H9 (cell line): ENCODE measurements around the gene RASSF3. TPM values are rescaled to one million over a fixed set of nuclear protein-coding genes. Genes with fewer than 3 reads are reported as not detected.

ENCODE experiments used
- DNase-seq: peaks from one replicate; pipeline ENCODE4 v3.0.0-alpha.2; 2017
- H2AFZ ChIP-seq: one replicate; pipeline ENCODE4 v1.6.1; 2013; ENCODE audit warnings: mild to moderate bottlenecking, low read length, control low read depth, moderate library complexity
- H2AK5ac ChIP-seq: 2 replicates; pipeline ENCODE4 v1.6.1; 2013; ENCODE audit warnings: low read length, control low read depth, mixed read lengths; ENCODE audit not compliant: insufficient read length
- H2BK120ac ChIP-seq: one replicate; pipeline ENCODE4 v1.6.1; 2013; ENCODE audit warnings: low read depth, mild to moderate bottlenecking, low read length, control low read depth, inconsistent platforms; ENCODE audit not compliant: poor library complexity, severe bottlenecking
- H2BK12ac ChIP-seq: 2 replicates; pipeline ENCODE4 v1.6.1; 2013; ENCODE audit warnings: low read length, control low read depth, mixed read lengths, low read depth; ENCODE audit not compliant: insufficient read length
- H2BK15ac ChIP-seq: 2 replicates; pipeline ENCODE4 v1.6.1; 2013; ENCODE audit warnings: low read depth, low read length, control low read depth
- H2BK20ac ChIP-seq: one replicate; pipeline ENCODE4 v1.6.1; 2013; ENCODE audit warnings: low read depth, mild to moderate bottlenecking, low read length, control low read depth, inconsistent platforms; ENCODE audit not compliant: poor library complexity, severe bottlenecking
- H2BK5ac ChIP-seq: 2 replicates; pipeline ENCODE4 v1.6.1; 2013; ENCODE audit warnings: low read length, control low read depth, mixed read lengths; ENCODE audit not compliant: insufficient read length
- H3K14ac ChIP-seq: 2 replicates; pipeline ENCODE4 v1.6.1; 2013; ENCODE audit warnings: low read length, control low read depth; ENCODE audit not compliant: insufficient read depth
- H3K18ac ChIP-seq: 2 replicates; pipeline ENCODE4 v1.6.1; 2013; ENCODE audit warnings: low read depth, mild to moderate bottlenecking, mixed read lengths, low read length, control low read depth; ENCODE audit not compliant: insufficient read length
- H3K23ac ChIP-seq: 2 replicates; pipeline ENCODE4 v1.6.1; 2013; ENCODE audit warnings: low read length, control low read depth, mixed read lengths, low read depth; ENCODE audit not compliant: insufficient read length
- H3K23me2 ChIP-seq: 2 replicates; pipeline ENCODE4 v1.6.1; 2013; ENCODE audit warnings: low read depth, mild to moderate bottlenecking, mixed read lengths, low read length, control low read depth; ENCODE audit not compliant: insufficient read length, poor library complexity, severe bottlenecking
- H3K27ac ChIP-seq: 2 replicates; pipeline ENCODE4 v1.5.1; 2013; ENCODE audit warnings: low read length, control low read depth, mixed read lengths, low read depth; ENCODE audit not compliant: insufficient read length
- H3K27me3 ChIP-seq: 2 replicates; pipeline ENCODE4 v1.6.1; 2013; ENCODE audit warnings: low read length, control low read depth, inconsistent platforms; ENCODE audit not compliant: insufficient read depth
- H3K4ac ChIP-seq: 2 replicates; pipeline ENCODE4 v1.6.1; 2013; ENCODE audit warnings: low read depth, mild to moderate bottlenecking, control low read depth, inconsistent platforms, low read length, moderate library complexity
- H3K4me1 ChIP-seq: 2 replicates; pipeline ENCODE4 v1.6.1; 2013; ENCODE audit warnings: low read length, control low read depth, inconsistent platforms; ENCODE audit not compliant: insufficient read depth
- H3K4me2 ChIP-seq: 2 replicates; pipeline ENCODE4 v1.6.1; 2013; ENCODE audit warnings: low read length, control low read depth, mixed read lengths; ENCODE audit not compliant: insufficient read length, insufficient read depth
- H3K56ac ChIP-seq: 2 replicates; pipeline ENCODE4 v1.6.1; 2013; ENCODE audit warnings: low read depth, mild to moderate bottlenecking, mixed read lengths, low read length, control low read depth; ENCODE audit not compliant: insufficient read length
- H3K79me1 ChIP-seq: 2 replicates; pipeline ENCODE4 v1.6.1; 2013; ENCODE audit warnings: low read depth, mild to moderate bottlenecking, moderate library complexity, low read length, control low read depth, inconsistent platforms; ENCODE audit not compliant: insufficient read depth, poor library complexity, severe bottlenecking
- H3K79me2 ChIP-seq: 2 replicates; pipeline ENCODE4 v1.6.1; 2013; ENCODE audit warnings: low read length, control low read depth, inconsistent platforms; ENCODE audit not compliant: insufficient read depth
- H3K9ac ChIP-seq: 2 replicates; pipeline ENCODE4 v1.6.1; 2013; ENCODE audit warnings: low read length, control low read depth, mixed read lengths; ENCODE audit not compliant: insufficient read length; ENCODE audit errors: extremely low read depth
- H3K9me3 ChIP-seq: one replicate; pipeline ENCODE4 v1.6.1; 2013; ENCODE audit warnings: low read depth, low read length, inconsistent platforms; ENCODE audit not compliant: control insufficient read depth
- H3T11ph ChIP-seq: one replicate; pipeline ENCODE4 v1.6.1; 2013; ENCODE audit warnings: mild to moderate bottlenecking, low read length, control low read depth, inconsistent platforms
- H4K20me1 ChIP-seq: one replicate; pipeline ENCODE4 v1.6.1; 2013; ENCODE audit not compliant: control insufficient read depth, insufficient read length, insufficient read depth
- H4K5ac ChIP-seq: 2 replicates; pipeline ENCODE4 v1.6.1; 2013; ENCODE audit warnings: low read depth, mild to moderate bottlenecking, mixed read lengths, low read length, control low read depth; ENCODE audit not compliant: insufficient read length
- H4K8ac ChIP-seq: replicated peaks from 2 replicates; pipeline ENCODE4 v1.6.1; 2013; ENCODE audit warnings: low read length, control low read depth, mixed read lengths, low read depth; ENCODE audit not compliant: insufficient read length
- H4K91ac ChIP-seq: 2 replicates; pipeline ENCODE4 v1.6.1; 2013; ENCODE audit warnings: low read depth, mild to moderate bottlenecking, moderate library complexity, mixed read lengths, low read length, control low read depth; ENCODE audit not compliant: insufficient read length
- H3K27ac Mint-ChIP-seq, 3 experiments: 2 replicates in 2 of 3; 3 replicates in 1 of 3; pipeline ENCODE4 v1.8.0; 2020 to 2021; ENCODE audit warnings: mixed read lengths in 3 of 3, mild to moderate bottlenecking in 1 of 3, moderate library complexity in 1 of 3
- H3K27me3 Mint-ChIP-seq: 2 replicates; pipeline ENCODE4 v1.8.0; 2021; ENCODE audit warnings: low read depth, mild to moderate bottlenecking, moderate library complexity, mixed read lengths
- H3K36me3 Mint-ChIP-seq, 3 experiments: 2 replicates in 2 of 3; 3 replicates in 1 of 3; pipeline ENCODE4 v1.8.0; 2020 to 2021; ENCODE audit warnings: low read depth in 3 of 3, mixed read lengths in 3 of 3; ENCODE audit not compliant: insufficient read depth in 1 of 3
- H3K4me1 Mint-ChIP-seq, 2 experiments: 2 replicates each; pipeline ENCODE4 v1.8.0; 2020; ENCODE audit warnings: mixed read lengths in 2 of 2
- H3K4me3 Mint-ChIP-seq, 2 experiments: 2 replicates in 1 of 2; 3 replicates in 1 of 2; pipeline ENCODE4 v1.8.0; 2020 to 2021; ENCODE audit warnings: mild to moderate bottlenecking in 2 of 2, mixed read lengths in 2 of 2, moderate library complexity in 1 of 2
- H3K9me3 Mint-ChIP-seq, 2 experiments: 2 replicates in 1 of 2; 3 replicates in 1 of 2; pipeline ENCODE4 v1.8.0; 2020; ENCODE audit warnings: mild to moderate bottlenecking in 2 of 2, mixed read lengths in 2 of 2, moderate library complexity in 1 of 2
- CTCF ChIP-seq: fragments of 200-600 bp; sonication (generic); conservative IDR thresholded peaks from 3 replicates; pipeline ENCODE4 v1.8.0; 2021; ENCODE audit warnings: antibody characterized with exemption, mild to moderate bottlenecking
- WGBS: extraction: QIAGEN DNeasy Blood & Tissue Kit; methylation state at CpG from one replicate; pipeline ENCODE4 v1.1.7; 2013; ENCODE audit warnings: missing lambda C conversion rate, low lambda C conversion rate, mixed read lengths; ENCODE audit not compliant: insufficient read length; ENCODE audit errors: extremely low coverage; 5-methylcytosine and 5-hydroxymethylcytosine counted together
- total RNA-seq: library from RNA; stranded (reverse); gene quantifications from 2 replicates; pipeline ENCODE4 v1.2.1, GENCODE V29; 2021

The RASSF3 gene
- total RNA-seq, 1 experiment from 2014 or later = 45.1 TPM

- Histone ChIP-seq H4K20me1 (no peaks in the 10 kb centered on the region), H2AFZ (no peak overlapping the region), H2BK120ac (no peak overlapping the region), H4K5ac (no peak overlapping the region), H3K56ac (no peak overlapping the region), H2BK20ac (no peak overlapping the region), H2BK12ac (no peak overlapping the region), H3K27me3 (no peaks in the 10 kb centered on the region), H4K91ac (no peak overlapping the region), H3K4ac (no peak overlapping the region), H3K4me1 (no peaks in the 10 kb centered on the region), H3K27ac (no peak overlapping the region), H3K9ac (no peak overlapping the region), H3K14ac (no peak overlapping the region), H4K8ac (no peak overlapping the region), H3T11ph (no peak overlapping the region), H2AK5ac (no peak overlapping the region), H3K18ac (no peak overlapping the region), H3K79me1 (no peaks in the 10 kb centered on the region), H3K9me3 (no peaks in the 10 kb centered on the region), H3K79me2 (no peaks in the 10 kb centered on the region), H2BK15ac (no peak overlapping the region), H3K4me2 (no peak overlapping the region), H3K23ac (no peak overlapping the region), H3K23me2 (no peaks in the 10 kb centered on the region), H2BK5ac (no peak overlapping the region)
- peaks cover 5 to 18% of the 10 kb centered on the region in 2 experiments; a peak in 3 of 4 replicates for H3K4me1 Mint-ChIP-seq
- DNase-seq = no peak
- peaks cover 0 to 13% (median 3%) of the 10 kb centered on the region in 3 experiments; a peak in 4 of 7 replicates for H3K36me3 Mint-ChIP-seq
- no peak overlapping the region for H3K4me3 Mint-ChIP-seq
- H3K27me3 Mint-ChIP-seq = no peaks in the 10 kb centered on the region; the same call in 1 of the 2 replicates
- no peaks in the 10 kb centered on the region for H3K9me3 Mint-ChIP-seq
- WGBS = no CpG with 5 or more reads among the region's 1 CpG
- TF ChIP-seq CTCF = no peak
- no peak overlapping the region for H3K27ac Mint-ChIP-seq
These were observed 90.2 kb downstream of the RASSF3 start for GRCh38 chr12:64700532-64700931.
